HG02943 (cell line): ENCODE measurements around the gene SORCS2.

Source experiments
- ATAC-seq: cut with Tn5 transposase; IDR thresholded peaks from one replicate; pipeline ENCODE4 v1.9.1; 2021; ENCODE audit warnings: mild to moderate bottlenecking, low read depth, moderate library complexity; ENCODE audit not compliant: unreplicated experiment

Gene SORCS2

GRCh38 chr4:7679406-7680040 is 487.2 kb downstream of the SORCS2 start:
- ATAC-seq = no peak

GRCh38 chr4:7680106-7680505 is 487.8 kb downstream of the SORCS2 start:
- ATAC-seq = no peak

GRCh38 chr4:7680731-7681130 is 488.4 kb downstream of the SORCS2 start:
- ATAC-seq = no peak

GRCh38 chr4:7683126-7683703 is 490.9 kb downstream of the SORCS2 start:
- no peak for ATAC-seq

- ATAC-seq = no peak
Measured at GRCh38 chr4:7684294-7684693, 492.0 kb downstream of the SORCS2 start.

GRCh38 chr4:7686070-7686870 is 493.9 kb downstream of the SORCS2 start:
- no peak for ATAC-seq

GRCh38 chr4:7687006-7687405 is 494.7 kb downstream of the SORCS2 start:
- ATAC-seq = no peak

- ATAC-seq = no peak
Measured at GRCh38 chr4:7687796-7688195, 495.5 kb downstream of the SORCS2 start.

- ATAC-seq = no peak
Measured at GRCh38 chr4:7689773-7690693, 497.7 kb downstream of the SORCS2 start.

- no peak for ATAC-seq
Measured at GRCh38 chr4:7691061-7691460, 498.7 kb downstream of the SORCS2 start.

- no peak for ATAC-seq
Measured at GRCh38 chr4:7691982-7692381, 499.6 kb downstream of the SORCS2 start.

- ATAC-seq = no peak
Measured at GRCh38 chr4:7692451-7693236, 500.3 kb downstream of the SORCS2 start.

- ATAC-seq = no peak
Measured at GRCh38 chr4:7693237-7693608, 500.9 kb downstream of the SORCS2 start.

GRCh38 chr4:7693711-7694110 is 501.4 kb downstream of the SORCS2 start:
- ATAC-seq = no peak

GRCh38 chr4:7694324-7694723 is 502.0 kb downstream of the SORCS2 start:
- no peak for ATAC-seq

GRCh38 chr4:7697343-7697742 is 505.0 kb downstream of the SORCS2 start:
- no peak for ATAC-seq

- ATAC-seq = no peak
Measured at GRCh38 chr4:7697821-7698220, 505.5 kb downstream of the SORCS2 start.

- no peak for ATAC-seq
Measured at GRCh38 chr4:7698584-7698983, 506.2 kb downstream of the SORCS2 start.

- no peak for ATAC-seq
Measured at GRCh38 chr4:7699031-7699430, 506.7 kb downstream of the SORCS2 start.

- ATAC-seq = no peak
Measured at GRCh38 chr4:7699825-7700224, 507.5 kb downstream of the SORCS2 start.
